HEK293 (cell line): ENCODE data around the gene VWA3A.

Source experiments
- CTCF ChIA-PET: fragments of 350-600 bp; formaldehyde crosslinking; extraction: SDS; loops from one replicate; lab custom pipeline; 2021; ENCODE audit warnings: antibody characterized with exemption; lab: Yijun Ruan, JAX
- POLR2A ChIA-PET: fragments of 300-600 bp; formaldehyde crosslinking; extraction: SDS; loops from one replicate; lab custom pipeline; 2020; ENCODE audit warnings: antibody characterized with exemption, inconsistent platforms; lab: Yijun Ruan, JAX
- H3K27ac ChIP-seq: fragments of 200-500 bp; sonication (Bioruptor generic); 2 replicates; pipeline ENCODE4 v1.5.1; 2014; ENCODE audit warnings: low read depth, low read length, control low read depth, inconsistent platforms; ENCODE audit errors: extremely low read depth
- H3K36me3 ChIP-seq, 2 experiments: fragments of 200-500 bp in 1 of 2; sonication (Bioruptor generic) in 1 of 2; 1 replicate in 1 of 2; 2 replicates in 1 of 2; pipeline ENCODE4 v1.5.1; 2014 to 2017; ENCODE audit warnings: inconsistent platforms in 2 of 2, low read length in 2 of 2; ENCODE audit not compliant: control insufficient read depth in 2 of 2, insufficient read depth in 1 of 2
- H3K4me1 ChIP-seq: fragments of 200-500 bp; sonication (Bioruptor generic); 2 replicates; pipeline ENCODE4 v1.5.1; 2014; ENCODE audit warnings: mild to moderate bottlenecking, low read length, inconsistent platforms; ENCODE audit not compliant: control insufficient read depth, insufficient read depth
- H3K4me3 ChIP-seq: 2 replicates; pipeline ENCODE4 v1.5.1; 2011; ENCODE audit warnings: low read depth, mild to moderate bottlenecking, control low read depth, low read length, moderate library complexity
- H3K9me3 ChIP-seq: fragments of 200-500 bp; sonication (Bioruptor generic); 2 replicates; pipeline ENCODE4 v1.5.1; 2014; ENCODE audit warnings: low read depth, low read length, inconsistent platforms; ENCODE audit not compliant: control insufficient read depth, insufficient read depth
- GLI2 ChIP-seq: fragments of 450-650 bp; formaldehyde crosslinking; IDR thresholded peaks from 2 replicates; pipeline ENCODE4; 2017; ENCODE audit warnings: missing biosample characterization, missing genetic modification characterization, low read depth, borderline replicate concordance
- INSM2 ChIP-seq: fragments of 450-650 bp; formaldehyde crosslinking; IDR thresholded peaks from 2 replicates; pipeline ENCODE4 v1.5.1; 2016; ENCODE audit warnings: missing biosample characterization, missing genetic modification characterization
- PRDM1 ChIP-seq: fragments of 450-650 bp; formaldehyde crosslinking; IDR thresholded peaks from 2 replicates; pipeline ENCODE4; 2016; ENCODE audit warnings: missing biosample characterization, missing genetic modification characterization
- REST ChIP-seq: fragments of 450-650 bp; formaldehyde crosslinking; IDR thresholded peaks from 2 replicates; pipeline ENCODE4 v1.5.1; 2016; ENCODE audit warnings: missing biosample characterization, missing genetic modification characterization
- SCRT1 ChIP-seq: fragments of 450-650 bp; formaldehyde crosslinking; IDR thresholded peaks from 2 replicates; pipeline ENCODE4 v1.5.1; 2016; ENCODE audit warnings: missing biosample characterization, missing genetic modification characterization, borderline replicate concordance
- WT1 ChIP-seq: fragments of 450-650 bp; formaldehyde crosslinking; IDR thresholded peaks from 2 replicates; pipeline ENCODE4 v1.5.1; 2016; ENCODE audit warnings: missing biosample characterization, missing genetic modification characterization
- ZBTB7A ChIP-seq: fragments of 450-650 bp; formaldehyde crosslinking; IDR thresholded peaks from 2 replicates; pipeline ENCODE4 v1.5.1; 2016; ENCODE audit warnings: low read depth, missing biosample characterization, missing genetic modification characterization
- ZNF239 ChIP-seq: fragments of 450-650 bp; formaldehyde crosslinking; IDR thresholded peaks from 2 replicates; pipeline ENCODE4 v1.5.1; 2016; ENCODE audit warnings: missing biosample characterization, missing genetic modification characterization
- ZNF366 ChIP-seq: fragments of 450-650 bp; formaldehyde crosslinking; conservative IDR thresholded peaks from 2 replicates; pipeline ENCODE4 v1.5.1; 2016; ENCODE audit warnings: missing biosample characterization, missing genetic modification characterization
- ZNF510 ChIP-seq: fragments of 450-650 bp; formaldehyde crosslinking; IDR thresholded peaks from 2 replicates; pipeline ENCODE4 v1.5.1; 2018; ENCODE audit warnings: mild to moderate bottlenecking, missing genetic modification characterization, missing biosample characterization; ENCODE audit not compliant: insufficient replicate concordance
- ZNF529 ChIP-seq: fragments of 450-650 bp; formaldehyde crosslinking; IDR thresholded peaks from 2 replicates; pipeline ENCODE4 v1.5.1; 2017; ENCODE audit warnings: missing genetic modification characterization, missing biosample characterization; ENCODE audit not compliant: insufficient replicate concordance
- ZNF600 ChIP-seq: fragments of 450-650 bp; formaldehyde crosslinking; IDR thresholded peaks from 2 replicates; pipeline ENCODE4 v1.5.1; 2016; ENCODE audit warnings: missing biosample characterization, missing genetic modification characterization
- ZNF623 ChIP-seq: fragments of 450-650 bp; formaldehyde crosslinking; IDR thresholded peaks from 2 replicates; pipeline ENCODE4 v1.5.1; 2016; ENCODE audit warnings: missing biosample characterization, missing genetic modification characterization
- ZNF626 ChIP-seq: fragments of 450-650 bp; sonication (Bioruptor Pico); formaldehyde crosslinking; IDR thresholded peaks from 2 replicates; pipeline ENCODE4 v1.5.1; 2018; ENCODE audit warnings: missing biosample characterization, missing genetic modification characterization, inconsistent platforms
- ZNF76 ChIP-seq: fragments of 450-650 bp; formaldehyde crosslinking; IDR thresholded peaks from 2 replicates; pipeline ENCODE4; 2016; ENCODE audit warnings: low read depth, missing biosample characterization, missing genetic modification characterization, borderline replicate concordance

VWA3A gene

GRCh38 chr16:22193063-22193411 lies 100.7 kb downstream of the VWA3A start:
- Histone ChIP-seq H3K4me1 (peaks cover 6% of the 10 kb centered on the region), H3K9me3 (no peaks in the 10 kb centered on the region), H3K4me3 (no peak overlapping the region), H3K36me3 (no peaks in the 10 kb centered on the region), H3K27ac (no peak overlapping the region)
- ChIA-PET POLR2A (no interaction called here), CTCF (interaction anchor here (0.7 to 2.7 kb wide), 3 partner anchors 15 to 108 kb away, joined by 3 to 16 read pairs (median 6); no protein-coding TSS in a partner anchor)
- TF ChIP-seq ZNF529 (tag by site-specific recombination) (no peak), REST (tag by site-specific recombination) (peak; percentile 42; the same call in 1 of the 2 replicates)

GRCh38 chr16:22194707-22195444 lies 102.5 kb downstream of the VWA3A start:
- ChIA-PET POLR2A (interaction anchor here (0.8 to 2.1 kb wide), 2 partner anchors 11 to 102 kb away, joined by 3 to 6 read pairs; partner anchors contain the start of genes EEF2K and POLR3E), CTCF (interaction anchor here (0.6 to 2.6 kb wide), 7 partner anchors 13 to 405 kb away, joined by 3 to 14 read pairs (median 5); partner anchors contain the start of gene POLR3E)
- no peaks in the 10 kb centered on the region for H3K9me3 ChIP-seq
- H3K4me3 ChIP-seq = no peak overlapping the region
- H3K27ac ChIP-seq = no peak overlapping the region
- H3K4me1 ChIP-seq = peaks cover 6% of the 10 kb centered on the region
- no peaks in the 10 kb centered on the region for H3K36me3 ChIP-seq
- TF ChIP-seq ZNF239 (tag by site-specific recombination) (no peak), ZNF623 (tag by site-specific recombination) (no peak), ZNF600 (no peak), ZNF510 (tag by site-specific recombination) (no peak), INSM2 (no peak), ZNF626 (tag by site-specific recombination) (no peak), WT1 (tag by site-specific recombination) (no peak), ZNF76 (no peak)

GRCh38 chr16:22195445-22195694 lies 103.0 kb downstream of the VWA3A start:
- ChIA-PET CTCF (interaction anchor here (0.6 to 2.6 kb wide), 7 partner anchors 13 to 404 kb away, joined by 3 to 14 read pairs (median 6); partner anchors contain the start of gene POLR3E), POLR2A (interaction anchor here (0.8 to 2.1 kb wide), 2 partner anchors 11 to 101 kb away, joined by 3 to 6 read pairs; partner anchors contain the start of genes EEF2K and POLR3E)
- Histone ChIP-seq H3K4me1 (peaks cover 6% of the 10 kb centered on the region), H3K27ac (no peak overlapping the region), H3K9me3 (no peaks in the 10 kb centered on the region), H3K36me3 (no peaks in the 10 kb centered on the region), H3K4me3 (no peak overlapping the region)
- peak; percentile 35; the same call in 1 of the 2 replicates for TF ChIP-seq GLI2 (tag by site-specific recombination)
- TF ChIP-seq ZBTB7A (tag by site-specific recombination) = 0 out of 2 replicates have a peak, but pooled peaks have one; percentile 23
- TF ChIP-seq SCRT1 (tag by site-specific recombination) = no peak
- TF ChIP-seq ZNF366 (tag by site-specific recombination) = 0 out of 2 replicates have a peak, but pooled peaks have one; percentile 33
- TF ChIP-seq PRDM1 = peak; percentile 68
